Ramos (cell line): ENCODE measurements around the gene SLC6A5.

ENCODE experiments used
- in situ Hi-C: fragments of 300-500 bp; cut with MboI; formaldehyde crosslinking; loops from one replicate; pipeline ENCODE4 v1.14.3; 2022; ENCODE audit warnings: low sequenced_read_pairs; ENCODE audit not compliant: unreplicated experiment

SLC6A5 gene

GRCh38 chr11:20617346-20618005 is 18.1 kb downstream of the SLC6A5 start:
- in situ Hi-C loops = no loop called here

- in situ Hi-C loops = no loop called here
Measured at GRCh38 chr11:20618083-20618482, 18.7 kb downstream of the SLC6A5 start.

GRCh38 chr11:20620988-20621387 is 21.6 kb downstream of the SLC6A5 start:
- in situ Hi-C loops = no loop called here

GRCh38 chr11:20621679-20622078 is 22.3 kb downstream of the SLC6A5 start:
- in situ Hi-C loops = no loop called here

GRCh38 chr11:20623252-20623651 is 23.8 kb downstream of the SLC6A5 start:
- in situ Hi-C loops = no loop called here

- in situ Hi-C loops = no loop called here
Measured at GRCh38 chr11:20626279-20626678, 26.9 kb downstream of the SLC6A5 start.

GRCh38 chr11:20627026-20627425 is 27.6 kb downstream of the SLC6A5 start:
- in situ Hi-C loops = no loop called here

- in situ Hi-C loops = no loop called here
Measured at GRCh38 chr11:20627701-20628100, 28.3 kb downstream of the SLC6A5 start.

GRCh38 chr11:20631519-20632168 is 32.2 kb downstream of the SLC6A5 start:
- in situ Hi-C loops = no loop called here

- in situ Hi-C loops = no loop called here
Measured at GRCh38 chr11:20632169-20632532, 32.7 kb downstream of the SLC6A5 start.

GRCh38 chr11:20634044-20634443 is 34.6 kb downstream of the SLC6A5 start:
- in situ Hi-C loops = no loop called here

- in situ Hi-C loops = no loop called here
Measured at GRCh38 chr11:20634781-20635180, 35.4 kb downstream of the SLC6A5 start.

- in situ Hi-C loops = no loop called here
Measured at GRCh38 chr11:20638074-20638473, 38.7 kb downstream of the SLC6A5 start.

- in situ Hi-C loops = no loop called here
Measured at GRCh38 chr11:20639688-20640087, 40.3 kb downstream of the SLC6A5 start.

GRCh38 chr11:20640401-20640800 is 41.0 kb downstream of the SLC6A5 start:
- in situ Hi-C loops = no loop called here

GRCh38 chr11:20644360-20644759 is 45.0 kb downstream of the SLC6A5 start:
- in situ Hi-C loops = no loop called here

- in situ Hi-C loops = no loop called here
Measured at GRCh38 chr11:20647976-20648565, 48.7 kb downstream of the SLC6A5 start.

GRCh38 chr11:20652150-20652806 is 52.9 kb downstream of the SLC6A5 start:
- in situ Hi-C loops = loop anchor here (25.0 kb wide), 1 partner anchor 1485 kb away; no protein-coding TSS in a partner anchor

GRCh38 chr11:20654038-20654437 is 54.6 kb downstream of the SLC6A5 start:
- in situ Hi-C loops = loop anchor here (25.0 kb wide), 1 partner anchor 1483 kb away; no protein-coding TSS in a partner anchor

- in situ Hi-C loops = loop anchor here (25.0 kb wide), 1 partner anchor 1480 kb away; no protein-coding TSS in a partner anchor
Measured at GRCh38 chr11:20656901-20657300, 57.5 kb downstream of the SLC6A5 start.

- in situ Hi-C loops = loop anchor here (25.0 kb wide), 1 partner anchor 1479 kb away; no protein-coding TSS in a partner anchor
Measured at GRCh38 chr11:20658135-20658534, 58.7 kb downstream of the SLC6A5 start.
